Measurements from ENCODE around the gene GALP. TPM values are rescaled to one million over a fixed set of nuclear protein-coding genes. Genes with fewer than 3 reads are reported as not detected.

The GALP gene
- total RNA-seq, 6 experiments from 2014 or later = 0.42 to 0.46 TPM; not detected in 4

DNA sequence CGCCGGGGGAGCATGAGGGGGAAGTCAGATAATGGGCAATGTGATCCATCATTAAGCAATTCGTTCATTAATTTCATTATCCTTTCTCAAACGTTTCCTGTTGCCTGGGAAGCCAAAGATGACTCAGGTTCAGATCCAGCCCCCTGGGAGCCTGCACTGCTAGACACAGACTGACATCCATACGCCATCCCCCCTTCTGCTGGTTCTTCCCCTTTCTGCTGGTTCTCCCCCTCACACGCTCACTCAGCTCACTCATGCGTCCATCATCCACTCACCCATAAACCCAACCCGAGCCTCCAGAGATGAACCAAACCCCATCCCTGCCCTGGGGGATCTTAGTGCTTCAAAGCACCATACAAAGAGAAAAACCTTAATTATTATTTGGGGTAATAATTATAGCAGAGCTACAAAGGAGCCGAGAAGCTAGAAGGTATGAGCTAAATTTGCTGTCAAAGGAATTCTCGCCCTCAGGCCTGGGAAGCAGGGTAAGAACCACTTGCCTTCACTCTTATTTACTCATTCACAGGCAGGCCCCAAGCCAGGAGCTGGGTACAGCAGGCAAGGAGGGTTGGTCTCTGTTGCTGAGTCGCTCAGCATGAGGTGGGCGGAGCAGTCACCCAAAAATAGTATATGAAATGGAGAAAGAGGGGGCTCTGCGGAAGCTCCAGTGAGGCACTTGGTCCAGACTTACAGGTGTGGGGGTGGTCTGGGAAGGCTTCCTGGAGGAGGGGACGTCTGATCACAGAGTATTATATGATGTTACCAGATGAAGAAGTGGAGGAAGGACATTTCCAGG, 41.8 kb upstream of the GALP start:
- WGBS (ENCODE audit: insufficient coverage, low coverage, low lambda C conversion rate, missing lambda C conversion rate) = 74% methylated on average over 10 of the region's 14 CpGs
- no peak for TF ChIP-seq POLR2A (IDR thresholded peaks at IDR 0.05)
- TF ChIP-seq, protein P1, sequence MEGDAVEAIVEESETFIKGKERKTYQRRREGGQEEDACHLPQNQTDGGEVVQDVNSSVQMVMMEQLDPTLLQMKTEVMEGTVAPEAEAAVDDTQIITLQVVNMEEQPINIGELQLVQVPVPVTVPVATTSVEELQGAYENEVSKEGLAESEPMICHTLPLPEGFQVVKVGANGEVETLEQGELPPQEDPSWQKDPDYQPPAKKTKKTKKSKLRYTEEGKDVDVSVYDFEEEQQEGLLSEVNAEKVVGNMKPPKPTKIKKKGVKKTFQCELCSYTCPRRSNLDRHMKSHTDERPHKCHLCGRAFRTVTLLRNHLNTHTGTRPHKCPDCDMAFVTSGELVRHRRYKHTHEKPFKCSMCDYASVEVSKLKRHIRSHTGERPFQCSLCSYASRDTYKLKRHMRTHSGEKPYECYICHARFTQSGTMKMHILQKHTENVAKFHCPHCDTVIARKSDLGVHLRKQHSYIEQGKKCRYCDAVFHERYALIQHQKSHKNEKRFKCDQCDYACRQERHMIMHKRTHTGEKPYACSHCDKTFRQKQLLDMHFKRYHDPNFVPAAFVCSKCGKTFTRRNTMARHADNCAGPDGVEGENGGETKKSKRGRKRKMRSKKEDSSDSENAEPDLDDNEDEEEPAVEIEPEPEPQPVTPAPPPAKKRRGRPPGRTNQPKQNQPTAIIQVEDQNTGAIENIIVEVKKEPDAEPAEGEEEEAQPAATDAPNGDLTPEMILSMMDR (IDR thresholded peaks at IDR 0.05) = no peak
- DNase-seq = no peak
- ATAC-seq = no peak
- intact Hi-C loops (cut with DNase I) = no loop called here
- no peak overlapping the region for H3K4me3 ChIP-seq
- H3K27ac ChIP-seq = no peak overlapping the region
- H3K9me3 ChIP-seq = no peaks in the 10 kb centered on the region
- no peaks in the 10 kb centered on the region for H3K27me3 ChIP-seq
- peaks cover 0 to 35% (median 15%) of the 10 kb centered on the region in 4 donors for H3K4me1 ChIP-seq
- no peaks in the 10 kb centered on the region for H3K36me3 ChIP-seq

DNA sequence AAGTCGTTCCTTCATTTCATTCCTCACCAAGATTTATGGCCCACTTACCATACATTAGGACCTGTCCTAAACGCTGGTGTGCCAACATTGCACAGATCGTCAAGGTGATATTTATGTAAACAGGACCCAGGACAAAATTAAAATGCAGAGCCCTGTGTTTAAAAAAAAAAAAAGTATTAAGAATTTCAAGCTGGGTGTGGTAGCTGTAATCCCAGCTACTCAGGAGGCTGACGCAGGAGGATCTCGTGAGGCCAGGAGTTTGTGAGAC, 41.2 kb upstream of the GALP start:
- Histone ChIP-seq H3K4me1 (peaks cover 0 to 39% (median 16%) of the 10 kb centered on the region in 4 donors), H3K36me3 (no peaks in the 10 kb centered on the region), H3K27ac (no peak overlapping the region), H3K27me3 (no peaks in the 10 kb centered on the region), H3K4me3 (no peak overlapping the region), H3K9me3 (no peaks in the 10 kb centered on the region)
- no peak for TF ChIP-seq POLR2A (IDR thresholded peaks at IDR 0.05)
- TF ChIP-seq, protein P1 (IDR thresholded peaks at IDR 0.05) = no peak
- ATAC-seq (no peak), DNase-seq (no peak)
- 75% methylated on average over 5 of the region's 5 CpGs for WGBS (ENCODE audit: insufficient coverage, low coverage, low lambda C conversion rate, missing lambda C conversion rate)
- intact Hi-C loops (cut with DNase I) = no loop called here

DNA sequence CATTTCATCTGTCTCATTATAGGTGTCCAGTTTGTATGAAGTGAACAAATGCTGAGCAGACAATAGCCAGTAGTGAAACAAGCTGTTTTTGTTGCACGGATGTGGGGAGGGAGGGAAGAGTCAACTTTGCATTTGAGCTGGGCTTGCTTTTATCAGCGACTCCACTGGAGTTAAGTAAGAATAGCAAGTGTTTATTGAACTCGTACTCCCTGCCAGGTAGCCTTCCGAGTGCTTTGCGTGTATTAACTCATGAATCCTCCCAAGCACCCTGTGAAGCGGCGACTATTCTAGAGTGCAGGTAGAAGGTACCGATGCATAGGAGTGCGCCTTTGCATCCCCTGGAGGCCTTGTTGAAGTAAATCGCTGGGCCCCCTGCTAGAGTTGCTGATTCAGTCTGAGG, 39.4 kb upstream of the GALP start:
- Histone ChIP-seq H3K36me3 (no peaks in the 10 kb centered on the region), H3K4me1 (peaks cover 0 to 48% (median 20%) of the 10 kb centered on the region in 4 donors), H3K27me3 (no peaks in the 10 kb centered on the region), H3K9me3 (no peaks in the 10 kb centered on the region), H3K4me3 (no peak overlapping the region), H3K27ac (peak overlapping the region in 2 of 3 donors; percentile 59 to 72)
- ATAC-seq (no peak), DNase-seq (no peak)
- intact Hi-C loops (cut with DNase I) = no loop called here
- 33% methylated on average over 4 of the region's 10 CpGs for WGBS (ENCODE audit: insufficient coverage, low coverage, low lambda C conversion rate, missing lambda C conversion rate)
- TF ChIP-seq POLR2A (IDR thresholded peaks at IDR 0.05) = no peak
- TF ChIP-seq, protein P1 (IDR thresholded peaks at IDR 0.05) = no peak

DNA sequence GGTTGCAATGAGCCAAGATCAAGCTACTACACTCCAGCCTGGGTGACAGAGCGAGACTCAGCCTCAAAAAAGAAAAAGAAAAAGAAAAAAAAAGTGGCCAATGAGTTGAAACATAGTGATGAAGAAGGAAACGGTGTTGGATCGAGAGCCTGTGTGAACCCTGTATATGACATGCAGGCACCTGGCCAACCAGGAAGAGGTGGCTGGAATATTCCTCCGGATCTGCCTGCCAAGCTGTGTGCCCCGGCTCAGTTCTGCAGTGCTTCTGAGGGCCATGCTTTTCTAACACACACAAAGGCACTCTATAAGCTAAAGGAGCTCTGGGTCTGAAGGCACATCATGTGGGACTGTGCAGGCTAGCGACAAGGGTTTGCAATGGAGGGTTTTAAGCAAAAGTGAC, 38.4 kb upstream of the GALP start:
- intact Hi-C loops (cut with DNase I) = no loop called here
- H3K9me3 ChIP-seq = no peaks in the 10 kb centered on the region
- WGBS (ENCODE audit: insufficient coverage, low coverage, low lambda C conversion rate, missing lambda C conversion rate) = 12% methylated on average over 5 of the region's 6 CpGs
- no peaks in the 10 kb centered on the region for H3K36me3 ChIP-seq
- no peak for TF ChIP-seq POLR2A (IDR thresholded peaks at IDR 0.05)
- ATAC-seq (peak; percentile 5 to 39 (median 26)), DNase-seq (peak; percentile 83 to 85 (median 84))
- peak overlapping the region; percentile 54 to 72 (median 59) for H3K27ac ChIP-seq
- no peaks in the 10 kb centered on the region for H3K27me3 ChIP-seq
- no peak overlapping the region for H3K4me3 ChIP-seq
- H3K4me1 ChIP-seq = peaks cover 0 to 47% (median 22%) of the 10 kb centered on the region in 4 donors

DNA sequence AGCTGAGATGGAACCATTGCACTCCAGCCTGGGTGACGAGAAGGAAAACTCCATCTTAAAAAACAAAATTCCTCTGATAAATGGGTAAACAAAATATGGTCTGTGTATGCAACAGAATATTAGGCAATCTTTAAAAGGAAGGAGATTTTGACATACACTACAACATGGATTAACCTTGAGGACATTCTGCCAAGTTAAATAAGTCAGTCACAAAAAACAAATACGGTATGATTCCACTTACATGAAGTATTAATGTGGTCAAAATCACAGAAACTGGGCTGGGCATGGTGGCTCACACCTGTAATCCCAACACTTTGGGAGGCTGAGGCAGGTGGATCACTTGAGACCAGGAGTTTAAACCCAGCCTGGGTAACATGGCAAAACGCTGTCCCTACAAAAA, 37.7 kb upstream of the GALP start:
- no peaks in the 10 kb centered on the region for H3K27me3 ChIP-seq
- DNase-seq (no peak), ATAC-seq (peak in 2 of 4 donors; percentile 4 to 10)
- H3K9me3 ChIP-seq = no peaks in the 10 kb centered on the region
- TF ChIP-seq, protein P1 (IDR thresholded peaks at IDR 0.05) = no peak
- no peak for TF ChIP-seq POLR2A (IDR thresholded peaks at IDR 0.05)
- intact Hi-C loops (cut with DNase I) = no loop called here
- H3K4me3 ChIP-seq = no peak overlapping the region
- H3K36me3 ChIP-seq = no peaks in the 10 kb centered on the region
- peak overlapping the region; percentile 54 to 72 (median 59) for H3K27ac ChIP-seq
- H3K4me1 ChIP-seq = peaks cover 0 to 52% (median 25%) of the 10 kb centered on the region in 4 donors
- 18% methylated on average over 2 of the region's 3 CpGs for WGBS (ENCODE audit: insufficient coverage, low coverage, low lambda C conversion rate, missing lambda C conversion rate)

Measured in right lobe of liver (tissue), 6 donors.